IPS DF 6.9 (cell line): Measurements from ENCODE around the gene SLC1A4.

Experiments used
- DNase-seq: peaks from one replicate; pipeline ENCODE4 v3.0.0-alpha.2; 2013; ENCODE audit warnings: low read depth, low spot score
- H3K27ac ChIP-seq: one replicate; pipeline ENCODE4 v1.5.1; 2013; ENCODE audit warnings: low read length, control low read depth
- H3K27me3 ChIP-seq: 2 replicates; pipeline ENCODE4 v1.6.1; 2013; ENCODE audit warnings: mild to moderate bottlenecking, low read length; ENCODE audit not compliant: control insufficient read depth, insufficient read depth
- H3K36me3 ChIP-seq: 2 replicates; pipeline ENCODE4 v1.6.1; 2013; ENCODE audit warnings: low read length; ENCODE audit not compliant: control insufficient read depth, insufficient read depth
- H3K4me1 ChIP-seq: 2 replicates; pipeline ENCODE4 v1.6.1; 2013; ENCODE audit warnings: low read length; ENCODE audit not compliant: control insufficient read depth, insufficient read depth
- H3K4me3 ChIP-seq: 2 replicates; pipeline ENCODE4 v1.5.1; 2013; ENCODE audit warnings: mild to moderate bottlenecking, low read length
- H3K9me3 ChIP-seq: 2 replicates; pipeline ENCODE4 v1.6.1; 2013; ENCODE audit warnings: low read length, inconsistent platforms; ENCODE audit not compliant: control insufficient read depth, insufficient read depth
- whole genome bisulfite sequencing: extraction: QIAGEN DNeasy Blood & Tissue Kit; methylation state at CpG from one replicate; pipeline ENCODE4 v1.1.7; 2013; ENCODE audit warnings: mixed read lengths, missing lambda C conversion rate; ENCODE audit not compliant: insufficient read length, insufficient coverage; 5-methylcytosine and 5-hydroxymethylcytosine counted together

Gene SLC1A4

GRCh38 chr2:65070856-65071255, 81.7 kb downstream of the SLC1A4 start:
- Histone ChIP-seq H3K4me3 (no peak overlapping the region), H3K27me3 (no peaks in the 10 kb centered on the region), H3K4me1 (no peaks in the 10 kb centered on the region), H3K9me3 (no peaks in the 10 kb centered on the region), H3K27ac (no peak overlapping the region), H3K36me3 (peaks cover 30% of the 10 kb centered on the region; the same call in 1 of the 2 replicates)
- WGBS = no CpG with 5 or more reads among the region's 6 CpGs
- DNase-seq = no peak

GRCh38 chr2:65071499-65072180, 82.4 kb downstream of the SLC1A4 start:
- Histone ChIP-seq H3K4me1 (peaks cover 3% of the 10 kb centered on the region; the same call in 1 of the 2 replicates), H3K36me3 (peaks cover 30% of the 10 kb centered on the region; the same call in 1 of the 2 replicates), H3K9me3 (no peaks in the 10 kb centered on the region), H3K27me3 (no peaks in the 10 kb centered on the region), H3K27ac (no peak overlapping the region), H3K4me3 (no peak overlapping the region)
- no CpG with 5 or more reads among the region's 14 CpGs for WGBS
- DNase-seq = no peak

- H3K4me3 ChIP-seq = no peak overlapping the region
- no peak for DNase-seq
- peaks cover 30% of the 10 kb centered on the region; the same call in 1 of the 2 replicates for H3K36me3 ChIP-seq
- H3K9me3 ChIP-seq = no peaks in the 10 kb centered on the region
- H3K27ac ChIP-seq = no peak overlapping the region
- WGBS = no CpG with 5 or more reads among the region's 20 CpGs
- peaks cover 3% of the 10 kb centered on the region; the same call in 1 of the 2 replicates for H3K4me1 ChIP-seq
- no peaks in the 10 kb centered on the region for H3K27me3 ChIP-seq
Observed at GRCh38 chr2:65072181-65072970, 83.2 kb downstream of the SLC1A4 start.
